DMS114 treated with DMSO at 0.1 percent for 48 hours (cell line): Measurements from ENCODE around the gene ATG7.
A peak's percentile ranks its signal among the peaks of the same experiment; 100 is the strongest.
"Not testable (repeated sequence)": the region's sequence is repeated elsewhere in the genome, so short reads cannot be mapped to it uniquely, and the experiment has no call there.

Experiments used
- DNase-seq: peaks from one replicate; lab custom pipeline; 2025; ENCODE audit not compliant: unreplicated experiment; lab: John Stamatoyannopoulos, UW

ATG7 gene

DNA sequence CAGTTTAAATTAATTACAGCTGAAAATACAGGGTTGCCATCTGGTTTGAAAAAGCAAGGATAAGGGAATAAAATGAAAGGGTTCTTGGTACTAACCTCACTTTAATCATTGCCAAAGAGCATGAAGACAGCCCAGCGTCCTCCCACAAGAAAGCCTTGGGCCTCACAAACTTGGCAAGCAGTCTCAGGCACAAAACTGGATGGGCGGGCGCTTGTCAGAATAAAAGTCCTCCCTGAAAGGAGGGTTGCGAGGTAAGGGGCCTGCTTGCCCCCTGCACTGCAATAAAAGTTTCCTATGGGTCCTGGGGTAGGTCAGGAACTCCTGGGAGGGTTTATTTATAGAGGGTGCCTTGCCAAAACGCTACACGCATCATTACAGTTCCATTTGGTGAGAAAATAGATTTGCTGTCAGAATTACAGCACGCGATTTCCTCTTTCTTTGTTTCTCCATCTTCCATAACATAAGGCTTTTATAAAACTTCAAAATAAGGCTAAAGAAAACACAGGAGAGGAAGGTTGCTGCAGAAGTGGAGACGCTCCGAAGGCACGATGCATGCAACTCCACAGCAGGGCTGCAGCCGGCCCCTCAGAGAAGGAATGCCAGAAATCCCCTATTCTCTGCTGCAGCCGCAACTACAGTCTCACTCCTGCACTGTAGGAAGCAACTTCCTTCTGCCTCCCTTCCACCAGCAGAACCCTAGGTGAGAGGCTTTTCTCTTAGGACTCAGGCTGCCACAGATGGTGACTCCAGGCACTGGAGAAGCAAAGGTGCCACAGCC is 310.2 kb downstream of the ATG7 start:
- DNase-seq, result no peak

DNA sequence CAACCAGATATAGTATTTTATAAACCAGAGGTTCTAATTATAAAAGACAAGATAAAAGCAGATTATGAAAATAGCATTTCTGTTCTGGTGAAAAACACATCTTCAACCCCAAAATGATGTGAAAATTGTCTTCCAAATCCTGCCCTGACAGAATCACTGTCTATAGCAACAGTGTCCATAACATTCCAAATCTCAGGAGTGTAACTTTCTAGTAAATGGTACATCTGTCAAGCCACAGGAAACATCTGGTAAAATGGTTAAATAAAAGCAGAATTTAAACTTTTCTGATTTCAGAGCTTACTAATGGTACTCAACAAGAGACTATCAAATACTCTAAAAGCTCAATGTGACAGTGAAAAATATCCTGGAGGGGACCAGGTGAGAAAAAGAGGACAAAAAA is 311.0 kb downstream of the ATG7 start:
- no peak for DNase-seq

DNA sequence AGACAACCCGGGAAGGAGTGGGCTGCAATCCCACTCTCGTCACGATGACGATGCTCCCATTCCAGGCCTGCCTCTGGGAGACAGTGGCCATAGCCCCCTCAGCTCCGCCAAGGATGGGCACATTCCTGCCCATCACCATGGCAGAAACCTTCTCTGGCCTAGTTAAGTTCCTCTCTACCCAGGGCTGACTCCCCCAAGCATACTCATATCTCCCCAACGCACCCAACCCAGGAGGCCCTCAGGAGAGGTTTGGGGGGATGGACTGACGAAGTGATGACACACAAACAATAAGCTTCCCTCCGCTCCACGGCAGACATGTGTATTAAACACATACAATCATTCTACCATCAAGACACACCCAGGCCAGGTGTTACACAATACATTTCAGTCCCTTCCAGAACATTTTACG is 311.4 kb downstream of the ATG7 start:
- DNase-seq, result no peak

DNA sequence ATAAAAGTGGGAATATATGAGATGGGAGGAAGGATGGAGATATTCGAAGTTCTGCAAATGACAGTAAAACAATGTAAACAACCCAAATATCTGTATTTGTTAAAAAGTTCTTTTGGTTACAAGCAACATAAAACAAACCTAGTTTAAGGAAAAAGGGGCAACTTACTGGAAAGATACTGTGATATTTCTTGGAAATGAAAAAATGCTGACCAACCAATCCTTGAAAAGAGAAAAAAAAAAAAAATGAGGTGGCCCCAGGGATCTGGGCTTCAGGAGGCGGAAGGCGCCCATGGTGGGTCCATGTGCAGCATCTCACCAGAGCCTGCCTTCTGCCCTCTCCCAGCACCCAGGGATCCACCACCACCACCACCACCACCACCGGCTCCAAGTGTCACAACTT is 312.4 kb downstream of the ATG7 start:
- DNase-seq, result no peak

DNA sequence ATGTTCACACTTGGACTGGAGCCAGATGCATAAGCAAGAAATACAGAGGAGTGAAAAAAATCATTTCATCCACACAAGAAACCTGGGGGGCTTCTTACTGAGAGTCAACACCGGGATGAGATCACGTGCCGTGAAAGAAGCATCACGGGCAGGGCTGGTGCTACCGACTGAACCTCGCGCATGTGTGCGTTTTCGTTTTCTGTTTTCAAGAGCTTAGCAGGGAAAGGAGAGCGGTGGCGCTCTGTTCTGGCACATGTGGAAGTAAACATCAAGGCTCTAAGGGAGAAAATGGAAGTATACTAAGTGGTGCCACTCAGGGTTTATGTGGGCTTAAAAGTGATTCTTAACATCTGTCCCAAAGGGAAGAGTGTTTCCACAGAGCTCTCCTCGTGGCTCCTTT is 315.6 kb downstream of the ATG7 start:
- no peak for DNase-seq

DNA sequence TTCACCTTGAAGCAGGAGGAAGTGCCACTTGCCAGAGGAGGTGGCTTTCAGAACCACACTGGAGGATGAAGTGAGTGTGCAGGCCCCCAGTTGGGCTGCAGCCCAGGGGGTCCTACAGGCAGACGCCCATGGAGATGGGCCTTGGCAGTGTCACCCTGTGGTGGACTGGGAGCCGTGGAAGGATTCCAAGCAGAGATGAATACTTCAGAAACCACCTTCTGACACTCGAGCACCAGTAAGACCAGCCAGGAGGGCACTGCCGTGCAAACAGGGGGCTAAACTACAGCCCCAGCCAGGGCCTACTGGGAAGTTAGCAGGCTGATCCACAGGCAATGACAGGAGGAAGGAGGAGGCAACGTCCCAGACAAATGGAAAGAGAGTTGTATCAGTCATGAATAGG is 316.1 kb downstream of the ATG7 start:
- no peak for DNase-seq

DNA sequence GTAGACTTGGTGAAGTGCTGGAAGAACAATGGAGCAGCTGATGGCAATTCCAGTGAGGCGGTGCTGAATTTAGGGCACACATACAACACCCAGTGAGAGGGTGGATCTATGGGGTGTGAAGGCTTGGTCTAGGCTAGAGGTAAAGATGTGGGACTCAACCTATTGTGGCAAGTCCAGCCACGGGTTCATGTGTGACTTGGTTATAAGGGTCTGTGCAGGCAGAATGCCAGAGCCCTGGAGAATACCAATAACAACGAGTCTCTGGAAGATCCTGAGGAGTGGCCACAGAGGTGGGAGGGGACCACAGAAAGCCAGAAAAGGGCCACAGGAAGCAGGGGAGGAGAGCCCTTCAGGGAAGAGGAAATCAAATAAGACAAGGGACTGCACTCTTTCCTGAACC is 316.6 kb downstream of the ATG7 start:
- no peak for DNase-seq

DNA sequence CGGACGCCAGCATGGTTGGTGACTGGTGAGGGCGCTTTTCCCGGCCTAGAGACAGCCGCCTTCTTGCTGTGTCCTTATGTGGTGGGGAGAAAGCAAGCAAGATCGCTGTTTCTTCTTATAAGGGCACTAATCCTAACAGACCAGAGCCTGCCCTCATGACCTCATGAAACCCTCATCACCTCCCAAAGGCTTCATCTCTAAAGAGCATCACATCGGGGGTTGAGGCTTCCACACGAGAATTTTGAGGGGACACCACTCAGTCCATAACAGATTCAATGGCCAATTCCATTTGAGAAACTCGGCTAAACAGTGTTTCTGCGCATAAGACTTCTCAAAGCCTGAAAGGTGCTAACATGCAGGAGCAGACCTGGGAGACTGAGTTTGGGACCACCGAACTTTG is 317.5 kb downstream of the ATG7 start:
- no peak for DNase-seq

DNA sequence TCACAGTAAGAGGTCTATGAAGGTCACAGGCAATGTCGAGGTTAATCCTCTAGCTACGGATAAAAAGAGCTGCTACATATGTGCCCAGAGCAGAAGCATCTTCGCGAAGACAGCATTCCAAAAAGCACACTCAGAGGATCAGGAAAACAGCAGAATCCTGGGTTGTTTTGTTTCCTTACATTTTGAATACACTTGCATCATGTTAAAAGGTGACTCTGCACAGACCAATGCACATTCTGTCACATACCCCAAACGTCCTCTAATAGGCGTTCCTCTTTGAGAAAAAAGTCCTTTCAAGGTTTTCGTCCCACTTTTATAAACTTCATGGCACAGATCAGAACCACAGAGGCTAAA is 318.8 kb downstream of the ATG7 start:
- DNase-seq, result no peak

DNA sequence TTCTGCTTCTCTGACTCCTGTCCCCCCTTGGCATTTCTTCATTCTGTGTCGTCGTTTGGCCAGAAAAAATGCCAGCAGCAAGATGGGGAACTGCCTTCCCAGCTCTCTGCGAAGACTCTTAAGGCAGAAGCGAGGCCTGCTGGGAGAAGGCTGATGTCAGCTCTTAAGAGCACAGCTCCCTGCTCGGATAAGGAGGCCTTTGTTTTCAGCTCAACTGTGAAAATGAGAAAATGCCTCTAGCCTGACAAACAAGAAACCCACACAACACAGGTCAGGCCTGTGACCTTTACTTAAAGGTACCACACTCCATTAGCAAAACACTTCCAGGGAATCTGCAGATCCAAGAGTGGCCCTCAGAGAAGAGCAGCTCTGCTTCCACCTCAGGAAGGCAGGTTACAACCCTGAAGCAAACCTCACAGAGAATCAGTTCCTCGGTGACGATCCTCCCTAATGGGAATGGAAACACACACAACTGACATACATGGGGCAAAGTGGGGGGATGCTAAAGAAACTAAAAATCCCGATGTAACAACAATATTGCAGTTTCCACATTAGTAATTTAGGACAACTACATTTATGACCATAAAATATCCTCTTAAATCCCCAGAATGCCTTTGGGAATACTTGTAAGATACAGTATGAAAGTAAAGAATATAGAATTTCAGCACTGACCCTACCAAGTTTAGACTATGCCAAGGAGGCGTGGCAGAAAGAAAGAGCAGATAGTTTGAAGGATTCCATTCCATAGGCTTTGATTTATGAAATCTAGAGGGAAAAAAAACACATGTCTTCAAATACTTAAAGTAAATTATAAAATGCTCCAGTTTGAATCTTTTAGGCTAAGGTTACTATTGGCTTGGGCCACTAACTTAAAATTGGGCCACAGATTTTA is 319.4 kb downstream of the ATG7 start:
- no peak for DNase-seq

DNA sequence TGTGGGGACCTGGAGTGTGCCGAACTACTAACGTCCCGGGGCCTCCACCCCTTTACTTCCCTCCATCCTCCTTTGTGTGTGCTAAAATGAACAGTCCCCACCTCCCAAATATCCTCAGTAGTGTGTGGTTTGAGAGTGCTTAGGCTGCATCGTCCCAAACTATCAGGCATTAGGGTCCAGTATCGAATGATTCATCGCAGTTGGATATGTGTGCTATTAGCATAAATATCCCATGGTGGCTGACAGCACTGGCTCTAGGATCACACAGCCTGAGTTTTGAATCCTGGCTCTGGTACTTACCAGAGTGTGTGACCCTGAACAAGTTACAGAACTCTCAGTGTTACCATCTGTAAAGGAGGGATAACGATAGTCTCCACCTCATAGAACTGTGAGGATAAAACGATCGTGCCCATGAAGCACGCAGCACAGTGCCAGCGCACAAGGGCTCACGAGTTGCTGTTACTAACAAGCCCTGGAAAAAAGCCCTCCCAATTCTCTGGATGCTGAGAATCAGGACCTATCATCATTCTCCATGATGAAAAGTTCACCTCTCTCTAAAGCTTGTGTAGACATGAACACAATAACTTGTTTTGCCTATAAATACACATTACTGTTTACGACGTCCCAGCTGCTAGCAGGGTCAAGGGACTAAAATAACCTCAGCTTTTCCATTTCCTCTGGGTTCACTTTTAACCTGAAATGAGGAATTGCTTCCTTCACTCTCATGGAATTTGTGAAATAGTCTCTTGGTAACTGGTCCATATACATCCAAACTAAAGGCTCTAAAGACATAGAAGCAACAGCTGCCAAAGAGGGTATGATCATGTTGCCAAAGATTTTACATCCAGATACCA is 320.5 kb downstream of the ATG7 start:
- no peak for DNase-seq

DNA sequence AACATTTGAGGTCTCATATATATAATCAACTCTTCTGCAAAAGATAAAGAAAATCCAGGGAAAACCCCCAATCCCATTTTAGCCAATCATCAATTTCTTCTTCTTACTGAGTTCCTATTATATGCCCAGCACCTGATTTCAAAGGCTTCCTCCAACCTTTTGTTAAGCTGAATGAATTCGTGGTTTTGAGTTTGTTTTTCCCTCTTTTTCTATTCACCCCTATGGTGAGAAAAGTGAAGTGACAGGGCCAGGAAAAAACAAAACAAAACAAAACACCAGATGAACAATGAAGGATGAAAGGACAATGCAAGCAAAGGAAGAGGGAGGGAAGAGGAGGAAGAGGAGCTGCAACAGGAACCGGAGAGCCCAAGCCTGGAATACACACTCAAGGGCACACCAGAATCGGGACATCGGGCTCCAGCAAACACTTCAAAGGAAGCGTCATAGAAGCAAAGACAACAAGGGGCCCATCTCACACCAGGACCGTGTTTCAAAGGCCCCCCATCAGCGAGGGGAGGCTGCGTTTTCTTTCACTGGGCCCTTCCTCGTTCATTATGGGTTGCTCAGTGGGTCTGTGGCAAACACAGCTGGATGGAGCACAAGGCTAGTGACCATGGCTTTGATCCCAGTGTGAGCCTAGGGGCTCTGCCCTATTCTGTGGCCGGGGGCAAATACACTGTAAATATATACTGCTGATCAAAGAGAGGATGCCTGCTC is 321.3 kb downstream of the ATG7 start:
- no peak for DNase-seq

DNA sequence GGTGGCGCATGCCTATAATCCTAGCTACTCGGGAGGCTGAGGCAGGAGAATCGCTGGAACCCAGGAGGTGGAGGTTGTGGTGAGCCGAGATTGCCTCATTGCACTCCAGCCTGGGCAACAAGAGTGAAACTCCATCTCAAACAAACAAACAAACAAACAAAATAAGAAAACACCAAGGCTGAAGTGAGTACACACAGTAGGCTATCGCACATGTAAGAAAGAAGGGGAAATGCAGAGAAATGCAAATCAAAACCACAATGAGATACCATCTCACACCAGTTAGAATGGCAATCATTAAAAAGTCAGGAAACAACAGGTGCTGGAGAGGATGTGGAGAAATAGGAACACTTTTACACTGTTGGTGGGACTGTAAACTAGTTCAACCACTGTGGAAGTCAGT is 322.8 kb downstream of the ATG7 start:
- not testable (repeated sequence) for DNase-seq

DNA sequence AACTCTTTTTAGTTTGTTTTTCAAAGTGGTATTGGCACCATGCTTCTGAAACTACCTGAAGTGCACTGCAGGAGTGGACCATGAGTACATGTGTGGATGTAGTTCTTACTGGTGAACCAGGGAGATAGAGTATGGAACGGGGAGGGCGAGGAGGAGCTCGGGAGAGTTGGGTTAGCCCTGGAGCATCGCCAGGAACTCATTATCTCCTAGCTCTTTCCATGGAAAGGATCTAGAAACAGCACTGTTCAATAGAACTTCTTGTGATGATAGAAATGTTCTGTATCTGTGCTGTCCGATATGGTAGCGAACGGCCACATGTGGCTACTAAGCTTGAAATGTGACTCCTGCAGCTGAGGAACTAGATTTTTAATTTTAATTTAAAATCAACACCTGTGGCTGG is 324.2 kb downstream of the ATG7 start:
- no peak for DNase-seq

DNA sequence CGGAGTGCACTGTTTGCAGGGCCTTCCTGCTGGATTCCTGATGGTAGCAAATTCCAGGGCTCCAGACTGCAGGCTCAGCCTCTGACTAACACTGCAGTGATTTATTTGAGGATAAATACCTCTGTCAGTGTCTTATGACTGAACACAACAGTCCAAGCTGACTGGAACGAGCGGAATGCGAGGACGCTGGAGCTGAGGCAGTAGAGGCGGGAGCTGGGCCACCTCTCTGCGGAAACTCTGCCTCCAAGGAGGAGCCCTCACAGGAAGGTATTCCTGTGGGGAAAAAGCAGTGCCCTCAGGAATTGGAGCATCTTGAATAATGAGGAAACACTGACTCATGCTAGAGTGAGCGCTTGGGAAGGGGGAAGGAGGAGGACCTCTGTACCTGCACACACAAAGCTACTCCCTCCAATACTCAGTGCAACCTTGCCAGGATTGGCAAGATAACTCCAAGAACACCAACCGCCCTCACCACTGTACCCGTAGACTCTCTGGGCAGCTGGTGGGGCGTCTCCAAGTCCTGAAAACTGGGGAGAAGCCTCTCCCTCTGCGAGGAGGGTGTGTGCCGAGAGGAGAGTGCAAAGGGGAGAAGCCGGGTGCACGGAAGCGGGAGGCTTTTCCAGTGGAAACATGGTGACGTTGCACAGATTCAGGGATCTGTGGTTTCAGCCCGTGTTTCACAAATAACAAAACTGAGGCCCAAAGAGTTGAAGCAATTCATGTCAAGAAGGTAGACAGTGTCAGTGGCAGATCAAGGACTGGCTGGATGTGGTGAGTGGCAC is 328.5 kb downstream of the ATG7 start:
- peak; percentile 20 for DNase-seq

DNA sequence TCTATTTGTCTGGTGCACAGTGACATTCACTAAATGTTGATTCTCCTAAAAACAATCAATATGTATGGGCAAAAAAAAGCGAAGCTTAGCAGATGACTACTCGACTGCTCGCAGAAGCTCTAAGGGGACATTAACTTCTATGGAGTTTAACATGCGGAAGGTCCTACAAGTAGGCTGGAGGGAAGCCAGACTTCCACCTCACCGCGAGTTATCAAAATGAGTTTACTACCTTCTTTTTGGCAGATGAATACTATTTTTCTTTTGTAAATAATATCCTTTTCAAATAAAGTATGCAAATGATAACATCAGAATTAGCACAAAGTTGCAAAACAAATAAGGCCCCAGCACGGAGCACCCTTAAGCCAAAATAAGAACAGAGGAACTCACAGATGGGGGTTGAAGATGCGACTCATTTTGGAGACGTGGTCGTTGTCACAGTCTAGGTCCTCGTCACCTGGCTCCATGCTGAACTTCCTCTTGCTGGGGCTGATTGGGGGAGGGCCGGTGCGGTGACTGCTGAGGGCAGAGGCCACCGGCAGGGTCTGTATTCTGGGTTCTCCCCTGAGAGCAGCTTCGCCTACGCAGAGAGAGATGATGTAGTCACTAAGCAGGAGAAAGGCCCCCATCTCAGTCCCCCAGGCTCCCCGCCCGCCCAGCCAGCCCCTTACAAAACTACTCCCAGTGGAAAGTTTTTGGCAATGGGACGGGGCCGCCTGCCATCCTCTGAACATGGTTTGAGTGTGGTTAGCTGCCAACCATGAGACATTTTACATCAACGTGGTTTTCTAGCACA is 329.4 kb downstream of the ATG7 start:
- no peak for DNase-seq

DNA sequence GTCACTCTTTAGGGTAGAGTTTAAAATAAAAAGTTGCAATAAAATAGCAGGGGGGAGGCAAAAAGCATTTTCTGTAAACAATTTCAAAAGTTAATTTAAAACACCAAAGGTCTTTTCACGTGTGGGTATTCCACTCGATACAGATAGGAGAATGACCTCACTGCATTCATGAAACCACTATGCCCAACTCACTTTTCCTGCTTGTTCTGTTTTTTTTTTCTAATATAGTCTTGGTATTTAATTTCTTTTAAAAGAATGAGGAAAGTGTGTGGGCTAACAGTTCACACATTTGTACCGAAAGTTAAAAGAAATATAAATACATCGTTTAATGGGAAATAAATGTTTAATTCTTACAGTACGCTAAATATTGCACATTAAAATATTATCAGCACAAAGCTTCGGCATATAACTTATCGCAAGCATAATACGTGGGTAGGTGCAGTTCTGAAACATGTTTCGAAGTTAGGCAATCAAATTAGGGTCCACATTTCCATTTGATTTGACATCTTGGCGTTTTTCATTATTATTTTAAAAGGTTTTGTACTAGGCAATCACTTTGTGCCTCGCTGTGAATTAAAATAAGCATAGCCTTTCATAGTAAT is 330.1 kb downstream of the ATG7 start:
- no peak for DNase-seq

DNA sequence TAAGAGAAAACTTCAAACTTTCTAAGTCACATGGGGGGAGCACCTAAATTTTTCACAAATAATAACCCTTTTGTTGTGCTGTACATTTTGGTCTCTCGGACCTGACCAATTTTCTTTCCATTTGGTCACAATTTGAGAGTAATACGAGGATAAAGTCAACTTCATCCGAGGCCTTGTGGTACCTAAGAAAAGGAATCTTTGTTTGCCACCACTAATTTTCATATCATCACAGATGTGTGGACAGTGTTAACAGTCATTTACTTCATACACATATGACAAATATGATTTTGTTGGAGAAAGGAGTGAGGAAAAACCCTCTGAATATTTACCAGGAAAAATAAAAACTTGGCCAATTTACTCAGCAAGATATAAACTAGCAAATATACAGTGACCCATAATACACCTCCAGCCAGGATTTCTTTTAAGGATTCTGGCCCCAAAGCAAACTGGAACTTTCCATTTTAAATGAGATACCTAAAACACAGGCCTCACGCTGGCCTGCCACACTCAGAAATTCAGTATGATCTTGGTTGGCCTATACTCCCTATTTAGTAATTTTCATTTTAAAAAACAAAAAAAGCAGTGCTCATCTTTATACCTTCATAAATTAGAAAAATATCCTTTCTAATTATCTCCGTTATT is 330.8 kb downstream of the ATG7 start:
- no peak for DNase-seq
